Osteocyte (in vitro differentiated cells): ENCODE data around the gene ZGRF1. TPM values are rescaled to one million over a fixed set of nuclear protein-coding genes. Genes with fewer than 3 reads are reported as not detected.
A peak's percentile ranks its signal among the peaks of the same experiment; 100 is the strongest.

Source experiments
- DNase-seq: peaks from one replicate; pipeline ENCODE4 v3.0.0; 2021; ENCODE audit warnings: mixed read lengths; ENCODE audit not compliant: unreplicated experiment; ENCODE audit errors: extremely low spot score
- H3K27ac Mint-ChIP-seq: one replicate; pipeline ENCODE4 v1.8.0; 2021; ENCODE audit warnings: mild to moderate bottlenecking, mixed read lengths; ENCODE audit not compliant: unreplicated experiment
- H3K27me3 Mint-ChIP-seq: one replicate; pipeline ENCODE4 v1.8.0; 2021; ENCODE audit warnings: mixed read lengths; ENCODE audit not compliant: unreplicated experiment
- H3K36me3 Mint-ChIP-seq: one replicate; pipeline ENCODE4 v1.8.0; 2021; ENCODE audit warnings: mixed read lengths; ENCODE audit not compliant: unreplicated experiment
- H3K4me1 Mint-ChIP-seq: one replicate; pipeline ENCODE4 v1.8.0; 2021; ENCODE audit warnings: mixed read lengths; ENCODE audit not compliant: unreplicated experiment
- H3K4me3 Mint-ChIP-seq: one replicate; pipeline ENCODE4 v1.8.0; 2021; ENCODE audit warnings: mild to moderate bottlenecking, moderate library complexity, mixed read lengths; ENCODE audit not compliant: unreplicated experiment
- H3K9me3 Mint-ChIP-seq: one replicate; pipeline ENCODE4 v1.8.0; 2021; ENCODE audit warnings: mixed read lengths; ENCODE audit not compliant: unreplicated experiment
- CTCF ChIP-seq: fragments of 200-600 bp; sonication (generic); IDR thresholded peaks from 2 replicates; pipeline ENCODE4 v1.5.0; 2021; ENCODE audit warnings: antibody characterized with exemption, mild to moderate bottlenecking, moderate library complexity
- total RNA-seq: library from RNA; stranded (reverse); gene quantifications from 2 replicates; pipeline ENCODE4 v1.2.1, GENCODE V29; 2021

Gene ZGRF1
- total RNA-seq, 1 donor from 2014 or later, result 5.6 TPM

GRCh38 chr4:112536123-112536522 is 100.6 kb downstream of the ZGRF1 start:
- Mint-ChIP-seq H3K36me3 (peaks cover 6% of the 10 kb centered on the region), H3K4me1 (peaks cover 2% of the 10 kb centered on the region), H3K27ac (no peak overlapping the region), H3K27me3 (peaks cover 5% of the 10 kb centered on the region), H3K9me3 (no peaks in the 10 kb centered on the region), H3K4me3 (no peak overlapping the region)
- DNase-seq, result no peak
- TF ChIP-seq CTCF, result no peak

GRCh38 chr4:112532267-112532666 is 104.4 kb downstream of the ZGRF1 start:
- Mint-ChIP-seq H3K4me3 (no peak overlapping the region), H3K9me3 (no peaks in the 10 kb centered on the region), H3K36me3 (no peaks in the 10 kb centered on the region), H3K27ac (no peak overlapping the region), H3K4me1 (peaks cover 2% of the 10 kb centered on the region), H3K27me3 (peaks cover 30% of the 10 kb centered on the region)
- DNase-seq, result no peak
- TF ChIP-seq CTCF, result no peak

GRCh38 chr4:112531146-112531545 is 105.6 kb downstream of the ZGRF1 start:
- no peak for DNase-seq
- no peak overlapping the region for H3K4me3 Mint-ChIP-seq
- peaks cover 2% of the 10 kb centered on the region for H3K4me1 Mint-ChIP-seq
- H3K36me3 Mint-ChIP-seq, result no peaks in the 10 kb centered on the region
- H3K9me3 Mint-ChIP-seq, result no peaks in the 10 kb centered on the region
- TF ChIP-seq CTCF, result no peak
- no peak overlapping the region for H3K27ac Mint-ChIP-seq
- peaks cover 38% of the 10 kb centered on the region for H3K27me3 Mint-ChIP-seq

GRCh38 chr4:112526061-112526460 is 110.6 kb downstream of the ZGRF1 start:
- H3K36me3 Mint-ChIP-seq, result peaks cover 8% of the 10 kb centered on the region
- H3K4me1 Mint-ChIP-seq, result peaks cover 9% of the 10 kb centered on the region
- no peak overlapping the region for H3K4me3 Mint-ChIP-seq
- no peaks in the 10 kb centered on the region for H3K9me3 Mint-ChIP-seq
- TF ChIP-seq CTCF, result no peak
- no peak for DNase-seq
- H3K27ac Mint-ChIP-seq, result no peak overlapping the region
- peaks cover 81% of the 10 kb centered on the region for H3K27me3 Mint-ChIP-seq

GRCh38 chr4:112523764-112524505 is 112.8 kb downstream of the ZGRF1 start:
- Mint-ChIP-seq H3K4me3 (peak overlapping the region; percentile 64), H3K4me1 (peaks cover 9% of the 10 kb centered on the region), H3K36me3 (peaks cover 8% of the 10 kb centered on the region), H3K9me3 (no peaks in the 10 kb centered on the region), H3K27me3 (peaks cover 90% of the 10 kb centered on the region), H3K27ac (no peak overlapping the region)
- no peak for DNase-seq
- peak; percentile 67 for TF ChIP-seq CTCF
